ENCODE results near the gene SULT1A3. TPM values are rescaled to one million over a fixed set of nuclear protein-coding genes. Genes with fewer than 3 reads are reported as not detected.
A peak's percentile ranks its signal among the peaks of the same experiment; 100 is the strongest.
"Not testable (repeated sequence)": the region's sequence is repeated elsewhere in the genome, so short reads cannot be mapped to it uniquely, and the experiment has no call there.

SULT1A3 gene
- total RNA-seq, 1 donor from 2014 or later, result 12.1 TPM

DNA sequence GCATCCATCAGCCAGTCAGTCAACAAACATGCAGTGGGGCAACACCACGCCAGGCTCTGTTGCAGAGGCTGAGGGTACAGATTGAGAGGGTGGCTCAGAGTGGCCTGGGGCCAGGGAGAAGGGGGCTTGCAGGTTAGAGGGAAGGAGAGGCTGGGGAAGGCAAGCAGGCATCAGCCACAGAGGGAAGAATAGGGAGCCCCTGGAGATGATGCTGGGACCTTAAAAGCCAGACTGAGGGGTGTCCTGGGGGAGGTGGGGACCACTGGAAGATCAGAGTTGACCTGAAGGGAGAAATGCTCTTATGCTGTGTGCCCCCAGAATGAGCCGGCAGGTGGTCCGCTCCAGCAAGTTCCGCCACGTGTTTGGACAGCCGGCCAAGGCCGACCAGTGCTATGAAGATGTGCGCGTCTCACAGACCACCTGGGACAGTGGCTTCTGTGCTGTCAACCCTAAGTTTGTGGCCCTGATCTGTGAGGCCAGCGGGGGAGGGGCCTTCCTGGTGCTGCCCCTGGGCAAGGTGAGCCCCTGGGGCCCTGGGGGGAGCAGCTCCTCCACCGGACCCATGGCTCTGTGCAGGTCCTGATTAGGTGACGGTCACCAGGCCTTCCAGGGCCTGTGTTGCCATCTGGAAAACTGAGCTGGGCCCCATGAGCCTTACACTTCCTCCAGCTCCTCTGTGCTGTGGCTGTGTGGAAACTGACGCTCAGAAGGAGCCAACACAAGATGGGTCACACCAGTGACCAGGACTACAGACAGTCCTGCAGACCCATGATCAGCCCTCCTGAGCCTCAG is 14.0 kb upstream of the SULT1A3 start:
- no peak for DNase-seq (ENCODE audit: low read depth)
- TF ChIP-seq, protein P1, sequence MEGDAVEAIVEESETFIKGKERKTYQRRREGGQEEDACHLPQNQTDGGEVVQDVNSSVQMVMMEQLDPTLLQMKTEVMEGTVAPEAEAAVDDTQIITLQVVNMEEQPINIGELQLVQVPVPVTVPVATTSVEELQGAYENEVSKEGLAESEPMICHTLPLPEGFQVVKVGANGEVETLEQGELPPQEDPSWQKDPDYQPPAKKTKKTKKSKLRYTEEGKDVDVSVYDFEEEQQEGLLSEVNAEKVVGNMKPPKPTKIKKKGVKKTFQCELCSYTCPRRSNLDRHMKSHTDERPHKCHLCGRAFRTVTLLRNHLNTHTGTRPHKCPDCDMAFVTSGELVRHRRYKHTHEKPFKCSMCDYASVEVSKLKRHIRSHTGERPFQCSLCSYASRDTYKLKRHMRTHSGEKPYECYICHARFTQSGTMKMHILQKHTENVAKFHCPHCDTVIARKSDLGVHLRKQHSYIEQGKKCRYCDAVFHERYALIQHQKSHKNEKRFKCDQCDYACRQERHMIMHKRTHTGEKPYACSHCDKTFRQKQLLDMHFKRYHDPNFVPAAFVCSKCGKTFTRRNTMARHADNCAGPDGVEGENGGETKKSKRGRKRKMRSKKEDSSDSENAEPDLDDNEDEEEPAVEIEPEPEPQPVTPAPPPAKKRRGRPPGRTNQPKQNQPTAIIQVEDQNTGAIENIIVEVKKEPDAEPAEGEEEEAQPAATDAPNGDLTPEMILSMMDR (conservative IDR thresholded peaks at IDR 0.05; ENCODE audit: low read depth, low read length), result no peak
- no peak overlapping the region for H3K4me3 ChIP-seq (ENCODE audit: low read depth, low read length)

- no peak for DNase-seq (ENCODE audit: low read depth)
- TF ChIP-seq, protein P1 (conservative IDR thresholded peaks at IDR 0.05; ENCODE audit: low read depth, low read length), result no peak
These were observed 13.2 kb upstream of the SULT1A3 start for GRCh38 chr16:30185683-30186421.

GRCh38 chr16:30186444-30186781 is 12.6 kb upstream of the SULT1A3 start:
- TF ChIP-seq, protein P1 (conservative IDR thresholded peaks at IDR 0.05; ENCODE audit: low read depth, low read length), result no peak
- no peak for DNase-seq (ENCODE audit: low read depth)

More at GRCh38 chr16:30185683-30186421, 13.2 kb upstream of the SULT1A3 start:
- no peak overlapping the region for H3K4me3 ChIP-seq (ENCODE audit: low read depth, low read length)

DNA sequence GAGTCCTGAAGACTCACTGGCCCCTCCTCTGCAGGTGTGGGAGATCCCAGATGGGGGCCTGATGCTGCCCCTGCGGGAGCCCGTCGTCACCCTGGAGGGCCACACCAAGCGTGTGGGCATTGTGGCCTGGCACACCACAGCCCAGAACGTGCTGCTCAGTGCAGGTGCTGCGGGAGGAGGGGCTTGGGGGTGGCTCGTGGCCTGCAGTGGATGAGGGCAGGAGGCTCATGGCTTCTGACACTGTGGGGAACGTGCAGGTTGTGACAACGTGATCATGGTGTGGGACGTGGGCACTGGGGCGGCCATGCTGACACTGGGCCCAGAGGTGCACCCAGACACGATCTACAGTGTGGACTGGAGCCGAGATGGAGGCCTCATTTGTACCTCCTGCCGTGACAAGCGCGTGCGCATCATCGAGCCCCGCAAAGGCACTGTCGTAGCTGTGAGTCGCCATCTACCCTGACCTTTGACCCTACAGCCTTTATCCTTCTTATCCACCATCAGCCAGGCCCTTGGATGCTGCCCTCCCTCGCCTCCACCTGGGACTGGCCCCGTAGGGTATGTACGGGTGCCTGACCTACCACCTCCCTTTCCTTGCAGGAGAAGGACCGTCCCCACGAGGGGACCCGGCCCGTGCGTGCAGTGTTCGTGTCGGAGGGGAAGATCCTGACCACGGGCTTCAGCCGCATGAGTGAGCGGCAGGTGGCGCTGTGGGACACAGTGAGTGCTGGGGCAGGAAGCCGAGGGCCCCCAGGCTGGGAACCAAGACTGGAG is 12.1 kb upstream of the SULT1A3 start:
- TF ChIP-seq, protein P1 (conservative IDR thresholded peaks at IDR 0.05; ENCODE audit: low read depth, low read length), result peak; percentile 63
- H3K4me3 ChIP-seq (ENCODE audit: low read depth, low read length), result no peak overlapping the region
- DNase-seq (ENCODE audit: low read depth), result no peak

More at GRCh38 chr16:30186444-30186781, 12.6 kb upstream of the SULT1A3 start:
- no peak overlapping the region for H3K4me3 ChIP-seq (ENCODE audit: low read depth, low read length)

- no peak overlapping the region for H3K4me3 ChIP-seq (ENCODE audit: low read depth, low read length)
- TF ChIP-seq, protein P1 (conservative IDR thresholded peaks at IDR 0.05; ENCODE audit: low read depth, low read length), result no peak
- DNase-seq (ENCODE audit: low read depth), result no peak
These were observed 11.5 kb upstream of the SULT1A3 start for GRCh38 chr16:30187556-30187865.

GRCh38 chr16:30187971-30188561 is 11.0 kb upstream of the SULT1A3 start:
- DNase-seq (ENCODE audit: low read depth), result no peak
- no peak overlapping the region for H3K4me3 ChIP-seq (ENCODE audit: low read depth, low read length)
- TF ChIP-seq, protein P1 (conservative IDR thresholded peaks at IDR 0.05; ENCODE audit: low read depth, low read length), result no peak

DNA sequence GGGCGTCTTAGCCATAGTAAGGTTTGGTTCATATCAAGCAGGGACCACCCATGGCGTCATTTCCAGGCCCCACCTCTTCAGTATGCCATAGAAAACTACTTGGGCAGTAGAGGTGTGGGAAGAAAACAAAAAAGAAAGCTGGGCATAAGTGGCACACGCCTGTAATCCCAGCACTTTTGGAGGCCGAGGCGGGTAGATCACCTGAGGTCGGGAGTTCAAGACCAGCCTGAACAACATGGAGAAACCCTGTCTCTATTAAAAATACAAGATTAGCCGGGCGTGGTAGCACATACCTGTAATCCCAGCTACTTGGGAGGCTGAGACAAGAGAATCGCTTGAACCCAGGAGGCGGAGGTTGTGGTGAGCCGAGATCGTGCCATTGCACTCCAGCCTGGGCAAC is 7.9 kb upstream of the SULT1A3 start:
- not testable (repeated sequence) for H3K4me3 ChIP-seq (ENCODE audit: low read depth, low read length); DNase-seq (ENCODE audit: low read depth)

GRCh38 chr16:30193098-30193497 is 6.0 kb upstream of the SULT1A3 start:
- not testable (repeated sequence) for DNase-seq (ENCODE audit: low read depth); H3K4me3 ChIP-seq (ENCODE audit: low read depth, low read length)

DNA sequence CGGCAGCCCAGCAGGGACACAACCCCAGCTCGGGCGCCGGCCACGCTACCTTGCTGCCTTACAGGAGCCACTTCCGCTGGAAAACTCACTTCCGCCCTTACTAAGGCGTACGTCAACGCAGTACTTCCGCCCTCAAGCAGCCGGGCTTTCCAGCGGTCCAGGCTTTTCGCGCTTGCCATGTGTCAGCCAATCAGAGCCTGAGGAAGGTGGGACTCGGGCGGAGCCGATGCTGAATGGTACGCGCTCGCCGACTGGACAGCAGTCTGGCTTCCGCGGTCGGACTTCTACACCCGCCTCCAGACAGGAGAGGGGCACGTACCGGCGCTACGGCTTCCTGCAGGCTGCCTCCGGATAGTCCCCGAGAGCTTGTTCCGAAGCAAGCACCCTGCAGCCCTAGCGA is 5.4 kb upstream of the SULT1A3 start, which contains the start of the genes BOLA2B and SLX1A:
Gene BOLA2B, minus strand, starts transcription at position 52 of the 400 bp plus-strand sequence. CDS start 71 bp downstream, outside the sequence.
Gene SLX1A, plus strand, starts transcription at position 261 of the 400 bp plus-strand sequence. CDS start 210 bp downstream, outside the sequence.
- DNase-seq (ENCODE audit: low read depth), result not testable (repeated sequence)
- peak within 1 kb of the TSS; percentile 44 for H3K4me3 ChIP-seq (ENCODE audit: low read depth, low read length)

Measured in epithelial cell of proximal tubule (primary cell).